H1 (cell line): ENCODE measurements around the gene MCC. TPM values are rescaled to one million over a fixed set of nuclear protein-coding genes. Genes with fewer than 3 reads are reported as not detected.

Experiments used
- CTCF ChIA-PET: fragments of 300-600 bp; sonication (Branson Sonifier 250); formaldehyde crosslinking; loops from one replicate; lab custom pipeline; 2021; ENCODE audit not compliant: partially characterized antibody; lab: Charles Lee
- POLR2A ChIA-PET: fragments of 300-600 bp; sonication (Branson Sonifier 250); formaldehyde crosslinking; loops from one replicate; lab custom pipeline; 2021; ENCODE audit warnings: inconsistent platforms; ENCODE audit not compliant: partially characterized antibody; lab: Charles Lee
- DNase-seq, 2 experiments: peaks; one replicate each; pipeline versions ENCODE4 v3.0.0 to v3.0.0-alpha.2; 2010 to 2022; ENCODE audit warnings: low spot score in 2 of 2, low read depth in 1 of 2, mixed read lengths in 1 of 2
- FAIRE-seq: peaks from 2 replicates; lab custom pipeline; 2011; peaks lifted over from hg19 to GRCh38; lab: Jason Lieb, UNC
- H2AFZ ChIP-seq: 2 replicates; pipeline ENCODE4 v1.8.1; 2012; ENCODE audit warnings: low read length, inconsistent platforms
- H2AK5ac ChIP-seq: 2 replicates; pipeline ENCODE4 v1.6.1; 2013; ENCODE audit warnings: low read depth, low read length
- H2BK120ac ChIP-seq: replicated peaks from 2 replicates; pipeline ENCODE3; 2013; ENCODE audit warnings: low read depth, low read length, inconsistent platforms
- H2BK12ac ChIP-seq: 2 replicates; pipeline ENCODE4 v1.6.1; 2013; ENCODE audit warnings: low read depth, low read length
- H2BK15ac ChIP-seq: 2 replicates; pipeline ENCODE4 v1.6.1; 2013; ENCODE audit warnings: low read length
- H2BK20ac ChIP-seq: 2 replicates; pipeline ENCODE4 v1.6.1; 2013; ENCODE audit warnings: low read length
- H2BK5ac ChIP-seq: 2 replicates; pipeline ENCODE4 v1.6.1; 2013; ENCODE audit warnings: low read depth, low read length
- H3K14ac ChIP-seq: 2 replicates; pipeline ENCODE4 v1.6.1; 2013; ENCODE audit warnings: inconsistent platforms; ENCODE audit not compliant: insufficient read length
- H3K18ac ChIP-seq: 2 replicates; pipeline ENCODE4 v1.6.1; 2013; ENCODE audit warnings: low read length; ENCODE audit errors: extremely low read depth
- H3K23ac ChIP-seq: 2 replicates; pipeline ENCODE4 v1.6.1; 2013; ENCODE audit warnings: inconsistent platforms; ENCODE audit not compliant: insufficient read length
- H3K23me2 ChIP-seq: 2 replicates; pipeline ENCODE4 v1.6.1; 2013; ENCODE audit warnings: low read depth, low read length
- H3K27ac ChIP-seq: 2 replicates; pipeline ENCODE4 v1.6.1; 2011; ENCODE audit warnings: low read depth, low read length, inconsistent platforms
- H3K27me3 ChIP-seq, 4 experiments: replicated peaks in 1 of 4; 1 replicate in 1 of 4; 2 replicates in 3 of 4; pipeline versions ENCODE4 v1.6.1 to v1.8.1; 2011 to 2013; ENCODE audit warnings: low read length in 3 of 4, mild to moderate bottlenecking in 3 of 4, inconsistent platforms in 2 of 4, mixed read lengths in 2 of 4, moderate library complexity in 1 of 4; ENCODE audit not compliant: control insufficient read depth in 3 of 4, insufficient read depth in 3 of 4; ENCODE audit errors: extremely low read depth in 1 of 4
- H3K36me3 ChIP-seq, 4 experiments: 2 replicates each; pipeline versions ENCODE4 v1.6.1 to v1.8.1; 2011 to 2013; ENCODE audit warnings: mild to moderate bottlenecking in 4 of 4, low read length in 3 of 4, moderate library complexity in 2 of 4, control low read depth in 1 of 4, inconsistent platforms in 1 of 4; ENCODE audit not compliant: insufficient read depth in 4 of 4, control insufficient read depth in 2 of 4
- H3K4ac ChIP-seq: replicated peaks from 2 replicates; pipeline ENCODE3; 2013; ENCODE audit warnings: low read length, low read depth, mixed read lengths, inconsistent platforms; ENCODE audit not compliant: insufficient read length
- H3K4me1 ChIP-seq, 4 experiments: replicated peaks in 1 of 4; 1 replicate in 1 of 4; 2 replicates in 3 of 4; pipeline versions ENCODE4 v1.6.1 to v1.8.1; 2011 to 2013; ENCODE audit warnings: low read length in 3 of 4, inconsistent platforms in 2 of 4, mixed read lengths in 1 of 4; ENCODE audit not compliant: insufficient read depth in 4 of 4, control insufficient read depth in 3 of 4
- H3K4me2 ChIP-seq, 2 experiments: 2 replicates each; pipeline versions ENCODE4 v1.6.1 to v1.8.1; 2011 to 2013; ENCODE audit warnings: low read depth in 2 of 2, low read length in 2 of 2, control low read depth in 1 of 2, inconsistent platforms in 1 of 2, mild to moderate bottlenecking in 1 of 2; ENCODE audit not compliant: insufficient read depth in 1 of 2
- H3K4me3 ChIP-seq, 4 experiments: fragments of 200-600, 300-600 bp in 1 of 4; sonication (generic), shearing (Covaris generic), sonication (Bioruptor Twin) in 1 of 4; 2 replicates each; pipeline versions ENCODE4 v1.5.1 to v1.8.1; 2011 to 2016; ENCODE audit warnings: low read length in 4 of 4, low read depth in 3 of 4, control low read depth in 2 of 4, inconsistent platforms in 2 of 4, mild to moderate bottlenecking in 2 of 4, mixed read lengths in 1 of 4, moderate library complexity in 1 of 4; ENCODE audit not compliant: insufficient read depth in 2 of 4; ENCODE audit errors: extremely low read depth in 1 of 4
- H3K56ac ChIP-seq: replicated peaks from 2 replicates; pipeline ENCODE3; 2013; ENCODE audit warnings: low read depth, mild to moderate bottlenecking, mixed read lengths, low read length, inconsistent platforms; ENCODE audit not compliant: insufficient read length
- H3K79me1 ChIP-seq: 2 replicates; pipeline ENCODE4 v1.6.1; 2013; ENCODE audit warnings: low read depth, low read length, control low read depth
- H3K79me2 ChIP-seq, 2 experiments: 2 replicates each; pipeline versions ENCODE4 v1.6.1 to v1.8.1; 2012 to 2013; ENCODE audit warnings: low read length in 2 of 2, mild to moderate bottlenecking in 2 of 2, inconsistent platforms in 1 of 2; ENCODE audit not compliant: insufficient read depth in 2 of 2, control insufficient read depth in 1 of 2
- H3K9ac ChIP-seq, 4 experiments: replicated peaks in 1 of 4; 1 replicate in 1 of 4; 2 replicates in 3 of 4; pipeline versions ENCODE4 v1.6.1 to v1.8.1; 2011 to 2013; ENCODE audit warnings: low read depth in 3 of 4, low read length in 3 of 4, control low read depth in 2 of 4, mild to moderate bottlenecking in 2 of 4, moderate library complexity in 2 of 4, inconsistent platforms in 1 of 4; ENCODE audit errors: extremely low read depth in 1 of 4
- H3K9me3 ChIP-seq, 2 experiments: 2 replicates each; pipeline versions ENCODE4 v1.6.1 to v1.8.1; 2012 to 2013; ENCODE audit warnings: mild to moderate bottlenecking in 2 of 2, moderate library complexity in 2 of 2, control low read depth in 1 of 2, inconsistent platforms in 1 of 2, low read depth in 1 of 2, low read length in 1 of 2, mixed read lengths in 1 of 2; ENCODE audit not compliant: insufficient read depth in 2 of 2
- H4K20me1 ChIP-seq, 2 experiments: replicated peaks in 1 of 2; 2 replicates each; pipeline versions ENCODE3 to v1.8.1; 2011 to 2013; ENCODE audit warnings: inconsistent platforms in 2 of 2, low read length in 2 of 2, mild to moderate bottlenecking in 1 of 2; ENCODE audit not compliant: insufficient read depth in 2 of 2, control insufficient read depth in 1 of 2
- H4K5ac ChIP-seq: 2 replicates; pipeline ENCODE4 v1.6.1; 2013; ENCODE audit warnings: low read length, low read depth, mixed read lengths, inconsistent platforms; ENCODE audit not compliant: insufficient read length
- H4K8ac ChIP-seq: 2 replicates; pipeline ENCODE4 v1.8.0; 2013; ENCODE audit warnings: mild to moderate bottlenecking, moderate library complexity, low read length, inconsistent platforms; ENCODE audit not compliant: insufficient read depth; ENCODE audit errors: extremely low read depth
- H4K91ac ChIP-seq: replicated peaks from 2 replicates; pipeline ENCODE3; 2013; ENCODE audit warnings: low read length, mixed read lengths, inconsistent platforms; ENCODE audit not compliant: insufficient read length
- BACH1 ChIP-seq: IDR thresholded peaks from 2 replicates; pipeline ENCODE4 v1.6.1; 2012; ENCODE audit warnings: low read length, improper control_type of control experiment
- SRF ChIP-seq: IDR thresholded peaks from 2 replicates; pipeline ENCODE4 v1.6.1; 2011; ENCODE audit warnings: mild to moderate bottlenecking, low read depth, low read length, moderate library complexity
- SUZ12 ChIP-seq: fragments of 200-600 bp; sonication (generic); IDR thresholded peaks from 2 replicates; pipeline ENCODE4 v1.6.1; 2012; ENCODE audit warnings: mild to moderate bottlenecking, inconsistent platforms, low read length, moderate library complexity, mixed read lengths
- WGBS, 2 experiments: shearing (Covaris generic) in 1 of 2; methylation state at CpG; one replicate each; pipeline versions ENCODE4 v1.1.6 to v1.1.7; 2013 to 2015; ENCODE audit warnings: low lambda C conversion rate in 2 of 2, mixed read lengths in 2 of 2, inconsistent platforms in 1 of 2, low coverage in 1 of 2, missing lambda C conversion rate in 1 of 2; ENCODE audit not compliant: insufficient replicate concordance in 2 of 2, insufficient coverage in 1 of 2, insufficient read length in 1 of 2; ENCODE audit errors: extremely low coverage in 1 of 2, missing lambda C conversion rate in 1 of 2; 5-methylcytosine and 5-hydroxymethylcytosine counted together
- polyA plus RNA-seq, 7 experiments: library from polyadenylated mRNA; depleted of rRNA in 3 of 7; stranded (reverse) in 5 of 7; unstranded in 2 of 7; fragments of >200 nt in 5 of 7; fragments of 200-250 nt in 2 of 7; gene quantifications; 1 replicate in 5 of 7; 2 replicates in 1 of 7; 4 replicates in 1 of 7; pipeline versions ENCODE4 v1.2.1 to v1.2.3, GENCODE V29; 2011 to 2013; ENCODE audit warnings: missing spikeins in 2 of 7, mixed read lengths in 2 of 7
- total RNA-seq: library from RNA; stranded (reverse); fragmentation: NEBNext Ultra II Directional; extraction: Animal tissue kit (Norgen Biotek cat#: 25700); gene quantifications from 2 replicates; pipeline ENCODE4 v1.2.1, GENCODE V29; 2021

Gene MCC
- total and polyA plus RNA-seq, 2 of the 8 experiments (the other 6 are each of a cell fraction or from before 2014, with no cell fraction given), result 2.6 to 18.3 TPM

GRCh38 chr5:113115061-113115460 is 373.2 kb downstream of the MCC start:
- Histone ChIP-seq H2BK15ac (no peak overlapping the region), H4K5ac (no peak overlapping the region), H2AFZ (no peak overlapping the region), H2BK20ac (no peak overlapping the region), H3K36me3 (no peaks in the 10 kb centered on the region), H3K9me3 (0 out of 4 replicates have a peak, but pooled peaks cover 0 to 2% of the 10 kb centered on the region in 2 experiments), H4K8ac (no peak overlapping the region), H3K56ac (no peak overlapping the region), H3K9ac (no peak overlapping the region), H3K27ac (no peak overlapping the region), H3K18ac (no peak overlapping the region), H2BK120ac (no peak overlapping the region), H3K4me3 (no peak overlapping the region), H3K27me3 (no peaks in the 10 kb centered on the region), H3K14ac (no peak overlapping the region), H3K23me2 (no peaks in the 10 kb centered on the region), H2AK5ac (no peak overlapping the region), H3K4ac (no peak overlapping the region), H3K79me1 (no peaks in the 10 kb centered on the region), H4K91ac (no peak overlapping the region), H3K79me2 (no peaks in the 10 kb centered on the region; a peak in 1 of 4 replicates), H3K23ac (no peak overlapping the region), H2BK5ac (no peak overlapping the region), H3K4me2 (no peak overlapping the region), H3K4me1 (no peaks in the 10 kb centered on the region), H4K20me1 (no peaks in the 10 kb centered on the region), H2BK12ac (no peak overlapping the region)
- 85% methylated on average over 8 of the region's 8 CpGs; no CpG with 5 or more reads in 1 of the 2 experiments for WGBS, 2 experiments
- FAIRE-seq (no peak), DNase-seq (no peak)
- POLR2A ChIA-PET, result no interaction called here
- CTCF ChIA-PET, result interaction anchor here (3.1 kb wide), 1 partner anchor 9 kb away, joined by 10 read pairs; no protein-coding TSS in a partner anchor
- no peak for TF ChIP-seq BACH1
- TF ChIP-seq SRF, result no peak
- no peak for TF ChIP-seq SUZ12
